Lower leg skin (tissue), 3 donors: ENCODE measurements around the gene THAP5.

ENCODE experiments used
- POLR2A ChIP-seq, 2 donors: fragments of 450-650 bp; IDR thresholded peaks; one replicate each; pipeline ENCODE4 v1.6.1; 2016 to 2017; ENCODE audit warnings: antibody characterized with exemption in 2 of 2, mild to moderate bottlenecking in 1 of 2, moderate library complexity in 1 of 2
- TF ChIP-seq, protein P1 (sequence below), 3 donors: fragments of 450-650 bp; IDR thresholded peaks; one replicate each; pipeline ENCODE4 v1.5.1; 2016; ENCODE audit warnings: antibody characterized with exemption in 3 of 3, mild to moderate bottlenecking in 3 of 3, moderate library complexity in 2 of 3

DNA sequence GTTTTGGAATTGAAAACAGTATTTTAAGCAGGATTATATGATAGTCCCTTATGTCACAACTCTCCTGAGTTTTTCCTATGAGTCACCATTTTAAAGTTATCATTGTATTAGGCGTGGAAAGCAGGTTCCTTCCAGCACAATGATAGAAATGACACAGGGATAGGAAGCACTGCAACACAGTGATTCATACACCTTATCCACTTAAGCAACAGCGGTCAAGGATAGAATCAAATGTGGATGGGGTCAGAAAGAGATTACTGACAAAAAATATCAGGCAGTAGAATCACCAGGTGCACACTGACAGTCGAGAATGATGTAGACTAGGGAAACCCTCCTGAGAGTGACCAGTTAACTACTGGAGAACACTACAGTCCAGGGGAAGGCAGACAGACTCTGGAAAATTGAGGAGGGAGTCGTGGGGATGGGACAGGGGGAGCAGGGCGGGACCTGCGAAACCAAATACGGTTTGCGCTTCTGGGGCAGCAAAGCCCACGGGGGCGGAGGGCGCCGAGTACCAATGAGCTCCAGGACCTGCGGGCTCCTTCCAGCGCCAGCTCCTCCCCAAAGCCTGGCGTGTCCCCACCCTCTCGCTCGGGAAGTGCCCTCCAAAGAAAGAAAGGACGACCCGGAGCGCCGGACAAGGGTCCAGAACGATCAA lies 44.0 kb downstream of the THAP5 start:
- TF ChIP-seq, protein P1, sequence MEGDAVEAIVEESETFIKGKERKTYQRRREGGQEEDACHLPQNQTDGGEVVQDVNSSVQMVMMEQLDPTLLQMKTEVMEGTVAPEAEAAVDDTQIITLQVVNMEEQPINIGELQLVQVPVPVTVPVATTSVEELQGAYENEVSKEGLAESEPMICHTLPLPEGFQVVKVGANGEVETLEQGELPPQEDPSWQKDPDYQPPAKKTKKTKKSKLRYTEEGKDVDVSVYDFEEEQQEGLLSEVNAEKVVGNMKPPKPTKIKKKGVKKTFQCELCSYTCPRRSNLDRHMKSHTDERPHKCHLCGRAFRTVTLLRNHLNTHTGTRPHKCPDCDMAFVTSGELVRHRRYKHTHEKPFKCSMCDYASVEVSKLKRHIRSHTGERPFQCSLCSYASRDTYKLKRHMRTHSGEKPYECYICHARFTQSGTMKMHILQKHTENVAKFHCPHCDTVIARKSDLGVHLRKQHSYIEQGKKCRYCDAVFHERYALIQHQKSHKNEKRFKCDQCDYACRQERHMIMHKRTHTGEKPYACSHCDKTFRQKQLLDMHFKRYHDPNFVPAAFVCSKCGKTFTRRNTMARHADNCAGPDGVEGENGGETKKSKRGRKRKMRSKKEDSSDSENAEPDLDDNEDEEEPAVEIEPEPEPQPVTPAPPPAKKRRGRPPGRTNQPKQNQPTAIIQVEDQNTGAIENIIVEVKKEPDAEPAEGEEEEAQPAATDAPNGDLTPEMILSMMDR (IDR thresholded peaks at IDR 0.05) = no peak
- TF ChIP-seq POLR2A (IDR thresholded peaks at IDR 0.05) = no peak
